A673 (cell line): ENCODE results near the gene SERPINB8.

Source experiments
- EZH2 ChIP-seq: fragments of 200-600 bp; sonication (generic); IDR thresholded peaks from 2 replicates; pipeline ENCODE4 v1.6.1; 2017; ENCODE audit warnings: borderline replicate concordance, low read depth, mild to moderate bottlenecking, mixed read lengths, antibody characterized with exemption, low read length; ENCODE audit not compliant: poor library complexity, severe bottlenecking
- TF ChIP-seq, protein P1 (sequence below): fragments of 300-800, 200-600 bp; sonication (generic); conservative IDR thresholded peaks from 2 replicates; pipeline ENCODE4 v1.5.1; 2017; ENCODE audit warnings: low read depth, mild to moderate bottlenecking, antibody characterized with exemption, low read length, moderate library complexity, mixed read lengths

DNA sequence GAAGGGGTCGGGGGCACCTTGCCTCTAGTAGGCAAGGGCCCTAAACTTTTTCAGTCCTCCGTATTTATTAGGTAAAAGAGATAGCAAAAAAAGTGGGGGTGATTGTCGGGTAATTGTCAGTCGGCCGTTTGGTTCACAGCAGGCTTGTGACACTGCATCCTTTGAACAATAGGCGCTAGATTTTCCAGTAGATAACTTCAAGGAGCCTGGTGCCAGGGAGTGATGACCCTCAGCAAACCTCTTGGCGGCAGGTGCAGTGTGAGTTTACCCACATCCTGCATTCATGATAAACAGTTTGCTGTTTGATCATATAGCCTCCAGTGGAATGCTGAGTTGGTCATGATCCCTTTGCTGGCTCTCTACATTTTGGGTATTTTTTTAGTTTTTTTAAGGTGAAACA lies 22.9 kb downstream of the SERPINB8 start:
- no peak for TF ChIP-seq EZH2
- TF ChIP-seq, protein P1, sequence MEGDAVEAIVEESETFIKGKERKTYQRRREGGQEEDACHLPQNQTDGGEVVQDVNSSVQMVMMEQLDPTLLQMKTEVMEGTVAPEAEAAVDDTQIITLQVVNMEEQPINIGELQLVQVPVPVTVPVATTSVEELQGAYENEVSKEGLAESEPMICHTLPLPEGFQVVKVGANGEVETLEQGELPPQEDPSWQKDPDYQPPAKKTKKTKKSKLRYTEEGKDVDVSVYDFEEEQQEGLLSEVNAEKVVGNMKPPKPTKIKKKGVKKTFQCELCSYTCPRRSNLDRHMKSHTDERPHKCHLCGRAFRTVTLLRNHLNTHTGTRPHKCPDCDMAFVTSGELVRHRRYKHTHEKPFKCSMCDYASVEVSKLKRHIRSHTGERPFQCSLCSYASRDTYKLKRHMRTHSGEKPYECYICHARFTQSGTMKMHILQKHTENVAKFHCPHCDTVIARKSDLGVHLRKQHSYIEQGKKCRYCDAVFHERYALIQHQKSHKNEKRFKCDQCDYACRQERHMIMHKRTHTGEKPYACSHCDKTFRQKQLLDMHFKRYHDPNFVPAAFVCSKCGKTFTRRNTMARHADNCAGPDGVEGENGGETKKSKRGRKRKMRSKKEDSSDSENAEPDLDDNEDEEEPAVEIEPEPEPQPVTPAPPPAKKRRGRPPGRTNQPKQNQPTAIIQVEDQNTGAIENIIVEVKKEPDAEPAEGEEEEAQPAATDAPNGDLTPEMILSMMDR = no peak
